Keratinocyte (primary cell): ENCODE results near the gene CEP95. TPM values are rescaled to one million over a fixed set of nuclear protein-coding genes. Genes with fewer than 3 reads are reported as not detected.

Experiments used
- DNase-seq: peaks from one replicate; pipeline ENCODE4 v3.0.0-alpha.2; 2011; ENCODE audit warnings: low read depth, missing footprints, low spot score
- FAIRE-seq: peaks from 2 replicates; lab custom pipeline; 2011; peaks lifted over from hg19 to GRCh38; lab: Jason Lieb, UNC
- H2AFZ ChIP-seq: 2 replicates; pipeline ENCODE4 v1.6.0; 2012; ENCODE audit warnings: low read length, control low read depth, inconsistent platforms; ENCODE audit not compliant: control insufficient read depth
- H3K27ac ChIP-seq: 2 replicates; pipeline ENCODE4 v1.5.1; 2011; ENCODE audit warnings: low read length; ENCODE audit not compliant: control insufficient read depth, insufficient read depth
- H3K27me3 ChIP-seq: 3 replicates; pipeline ENCODE4 v1.6.0; 2011; ENCODE audit warnings: low read length; ENCODE audit not compliant: control insufficient read depth, insufficient read depth; ENCODE audit errors: extremely low read depth
- H3K36me3 ChIP-seq, 2 experiments: 2 replicates in 1 of 2; 3 replicates in 1 of 2; pipeline ENCODE4 v1.5.1; 2011; ENCODE audit warnings: low read length in 2 of 2, mild to moderate bottlenecking in 1 of 2; ENCODE audit not compliant: control insufficient read depth in 2 of 2, insufficient read depth in 2 of 2; ENCODE audit errors: extremely low read depth in 1 of 2
- H3K4me1 ChIP-seq: 3 replicates; pipeline ENCODE4 v1.5.1; 2011; ENCODE audit warnings: low read length; ENCODE audit not compliant: control insufficient read depth, insufficient read depth; ENCODE audit errors: extremely low read depth
- H3K4me2 ChIP-seq: 3 replicates; pipeline ENCODE4 v1.6.0; 2011; ENCODE audit warnings: low read depth, low read length; ENCODE audit not compliant: control insufficient read depth, insufficient read depth; ENCODE audit errors: extremely low read depth
- H3K4me3 ChIP-seq, 3 experiments: fragments of 200-600 bp in 1 of 3; sonication (generic) in 1 of 3; 2 replicates in 2 of 3; 3 replicates in 1 of 3; pipeline ENCODE4 v1.5.1; 2011 to 2016; ENCODE audit warnings: low read length in 3 of 3, mild to moderate bottlenecking in 3 of 3, control low read depth in 2 of 3, inconsistent platforms in 1 of 3, low read depth in 1 of 3, mixed read lengths in 1 of 3, mixed run types in 1 of 3, moderate library complexity in 1 of 3; ENCODE audit not compliant: control insufficient read depth in 2 of 3, insufficient read depth in 2 of 3; ENCODE audit errors: extremely low read depth in 1 of 3
- H3K79me2 ChIP-seq: 2 replicates; pipeline ENCODE4 v1.6.0; 2012; ENCODE audit warnings: low read length; ENCODE audit not compliant: control insufficient read depth, insufficient read depth
- H3K9ac ChIP-seq: 3 replicates; pipeline ENCODE4 v1.6.0; 2011; ENCODE audit warnings: low read length; ENCODE audit not compliant: control insufficient read depth, insufficient read depth; ENCODE audit errors: extremely low read depth
- H3K9me1 ChIP-seq: 3 replicates; pipeline ENCODE4 v1.6.0; 2011; ENCODE audit warnings: low read length; ENCODE audit not compliant: control insufficient read depth, insufficient read depth; ENCODE audit errors: extremely low read depth
- H3K9me3 ChIP-seq: 2 replicates; pipeline ENCODE4 v1.5.1; 2012; ENCODE audit warnings: low read depth, low read length; ENCODE audit not compliant: control insufficient read depth
- H4K20me1 ChIP-seq: 3 replicates; pipeline ENCODE4 v1.6.0; 2011; ENCODE audit warnings: low read length; ENCODE audit not compliant: control insufficient read depth, insufficient read depth; ENCODE audit errors: extremely low read depth
- EZH2 ChIP-seq: IDR thresholded peaks from one replicate; pipeline ENCODE4 v1.6.1; 2012; ENCODE audit warnings: inconsistent platforms, mild to moderate bottlenecking, low read length, moderate library complexity
- dilution Hi-C: fragments of 300-500 bp; cut with MboI; formaldehyde crosslinking; loops from one replicate; pipeline ENCODE4 v1.7.0; 2020; ENCODE audit warnings: low sequenced_read_pairs; ENCODE audit not compliant: extremely low pct_ligation_motif_present
- polyA plus RNA-seq, 5 experiments: library from polyadenylated mRNA; depleted of rRNA in 3 of 5; stranded (reverse) in 3 of 5; stranded (forward) in 1 of 5; unstranded in 1 of 5; fragments of >200 nt; gene quantifications; 1 replicate in 1 of 5; 2 replicates in 3 of 5; 3 replicates in 1 of 5; pipeline versions ENCODE4 v1.2.1 to v1.2.3, GENCODE V29; 2011 to 2012; ENCODE audit warnings: missing spikeins in 2 of 5, low read depth in 1 of 5, low replicate concordance in 1 of 5
- TF ChIP-seq, protein P1 (sequence below), 3 experiments: IDR thresholded peaks in 1 of 3; conservative IDR thresholded peaks in 1 of 3; optimal IDR thresholded peaks in 1 of 3; 2 replicates in 2 of 3; 3 replicates in 1 of 3; pipeline versions ENCODE3 to v1.5.1; 2011; ENCODE audit warnings: low read length in 3 of 3, mild to moderate bottlenecking in 3 of 3, moderate library complexity in 2 of 3, control low read depth in 1 of 3, inconsistent platforms in 1 of 3; ENCODE audit not compliant: insufficient read depth in 2 of 3; ENCODE audit errors: extremely low read depth in 1 of 3

The CEP95 gene
- polyA plus RNA-seq, 1 donor (not counting 4 experiments of a cell fraction or from before 2014, with no cell fraction given): 31.6 TPM

DNA sequence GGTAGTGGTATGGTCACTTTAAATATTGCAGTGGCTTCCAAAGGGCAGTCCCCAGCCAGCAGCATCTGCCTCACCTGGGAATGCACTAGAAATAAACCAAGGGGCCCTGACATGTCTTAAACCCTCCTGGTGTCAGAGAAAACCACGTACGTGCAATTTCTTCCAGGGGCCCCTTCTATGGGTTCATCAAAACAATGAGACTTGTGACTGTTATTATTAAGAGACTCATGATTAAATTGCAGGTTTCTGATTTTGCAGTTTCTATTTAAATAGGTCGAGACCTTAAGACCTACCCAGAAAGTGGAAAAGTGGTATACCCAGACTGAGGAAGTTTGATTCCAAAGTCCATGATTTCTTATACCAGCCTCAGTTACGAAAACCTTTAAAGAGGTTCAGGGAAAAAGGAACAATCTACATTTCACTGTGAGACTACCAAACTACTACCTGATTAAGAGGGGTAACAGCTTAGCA, 9.2 kb upstream of the CEP95 start:
- H3K9me1 ChIP-seq: no peaks in the 10 kb centered on the region
- H3K9ac ChIP-seq: peak overlapping the region; percentile 82
- peaks cover 57% of the 10 kb centered on the region for H3K79me2 ChIP-seq
- dilution Hi-C loops: no loop called here
- H3K4me3 ChIP-seq: peak overlapping the region; percentile 56 to 71 (median 59)
- FAIRE-seq (no peak), DNase-seq (no peak)
- TF ChIP-seq EZH2: no peak
- TF ChIP-seq, protein P1, sequence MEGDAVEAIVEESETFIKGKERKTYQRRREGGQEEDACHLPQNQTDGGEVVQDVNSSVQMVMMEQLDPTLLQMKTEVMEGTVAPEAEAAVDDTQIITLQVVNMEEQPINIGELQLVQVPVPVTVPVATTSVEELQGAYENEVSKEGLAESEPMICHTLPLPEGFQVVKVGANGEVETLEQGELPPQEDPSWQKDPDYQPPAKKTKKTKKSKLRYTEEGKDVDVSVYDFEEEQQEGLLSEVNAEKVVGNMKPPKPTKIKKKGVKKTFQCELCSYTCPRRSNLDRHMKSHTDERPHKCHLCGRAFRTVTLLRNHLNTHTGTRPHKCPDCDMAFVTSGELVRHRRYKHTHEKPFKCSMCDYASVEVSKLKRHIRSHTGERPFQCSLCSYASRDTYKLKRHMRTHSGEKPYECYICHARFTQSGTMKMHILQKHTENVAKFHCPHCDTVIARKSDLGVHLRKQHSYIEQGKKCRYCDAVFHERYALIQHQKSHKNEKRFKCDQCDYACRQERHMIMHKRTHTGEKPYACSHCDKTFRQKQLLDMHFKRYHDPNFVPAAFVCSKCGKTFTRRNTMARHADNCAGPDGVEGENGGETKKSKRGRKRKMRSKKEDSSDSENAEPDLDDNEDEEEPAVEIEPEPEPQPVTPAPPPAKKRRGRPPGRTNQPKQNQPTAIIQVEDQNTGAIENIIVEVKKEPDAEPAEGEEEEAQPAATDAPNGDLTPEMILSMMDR (optimal IDR thresholded peaks at IDR 0.05 in 1 of 3, IDR thresholded peaks at IDR 0.05 in 1 of 3, conservative IDR thresholded peaks at IDR 0.05 in 1 of 3; ENCODE audit: extremely low read depth in 1 of 3, insufficient read depth in 2 of 3, low read length in 3 of 3): no peak
- peaks cover 64% of the 10 kb centered on the region for H3K4me1 ChIP-seq
- H3K9me3 ChIP-seq: no peaks in the 10 kb centered on the region
- peaks cover 15% of the 10 kb centered on the region for H4K20me1 ChIP-seq
- H3K27ac ChIP-seq: peak overlapping the region; percentile 84
- no peak overlapping the region for H2AFZ ChIP-seq
- H3K4me2 ChIP-seq: peak overlapping the region; percentile 81
- no peaks in the 10 kb centered on the region for H3K27me3 ChIP-seq
- H3K36me3 ChIP-seq: peaks cover 9 to 34% of the 10 kb centered on the region in 2 experiments

DNA sequence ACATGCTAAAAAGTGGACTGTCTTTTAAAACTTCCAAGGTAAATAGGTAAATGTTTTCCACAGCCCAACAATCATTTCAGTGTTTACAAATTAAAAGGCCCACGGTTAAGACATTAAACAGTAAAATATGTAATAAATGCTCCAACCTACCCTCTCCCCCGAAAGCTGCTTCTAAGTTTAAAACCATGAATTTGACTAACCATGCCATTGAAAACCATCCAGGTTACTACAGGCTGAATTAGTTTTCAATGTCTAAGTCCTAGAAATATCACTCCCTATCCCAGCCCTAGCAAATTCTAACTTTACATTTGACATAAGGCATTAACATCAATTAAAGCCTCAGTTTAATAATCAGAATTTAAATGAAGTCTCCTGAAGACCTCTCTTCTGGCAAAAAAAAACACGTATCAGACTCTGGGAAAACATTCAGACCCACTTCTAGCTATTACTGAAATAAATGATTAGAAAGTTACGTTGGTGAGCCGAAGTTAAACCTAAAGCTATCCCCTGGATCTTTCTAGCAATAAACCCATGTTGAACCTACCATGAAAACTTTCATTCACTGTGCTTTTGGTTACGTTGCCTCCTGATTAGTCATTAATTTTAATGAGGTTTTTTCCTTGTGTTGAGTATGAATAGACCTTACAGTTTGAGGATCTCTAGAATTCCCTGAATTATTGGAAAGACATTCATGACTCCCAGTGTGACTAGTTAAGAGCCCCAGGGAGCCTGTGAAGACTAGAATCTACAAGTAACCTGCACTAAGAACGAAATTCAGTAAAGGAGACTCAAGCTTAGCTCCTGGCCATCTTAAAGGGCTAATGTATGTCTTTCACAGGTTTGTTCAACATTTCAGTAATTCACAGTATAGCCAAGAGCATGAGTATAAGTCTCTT, 8.2 kb upstream of the CEP95 start:
- Histone ChIP-seq H3K9me3 (no peaks in the 10 kb centered on the region), H3K27me3 (no peaks in the 10 kb centered on the region), H3K4me1 (peaks cover 73% of the 10 kb centered on the region), H4K20me1 (peaks cover 23% of the 10 kb centered on the region), H3K36me3 (peaks cover 15 to 39% of the 10 kb centered on the region in 2 experiments), H3K9ac (no peak overlapping the region), H3K4me2 (peak overlapping the region; percentile 81), H3K79me2 (peaks cover 62% of the 10 kb centered on the region), H3K27ac (peak overlapping the region; percentile 84), H3K4me3 (no peak overlapping the region), H2AFZ (no peak overlapping the region), H3K9me1 (no peaks in the 10 kb centered on the region)
- DNase-seq (no peak), FAIRE-seq (no peak)
- dilution Hi-C loops: no loop called here
- TF ChIP-seq EZH2: no peak
- TF ChIP-seq, protein P1 (optimal IDR thresholded peaks at IDR 0.05 in 1 of 3, IDR thresholded peaks at IDR 0.05 in 1 of 3, conservative IDR thresholded peaks at IDR 0.05 in 1 of 3; ENCODE audit: extremely low read depth in 1 of 3, insufficient read depth in 2 of 3, low read length in 3 of 3): no peak
